HG02938 (cell line): Measurements from ENCODE around the gene SSTR3.
"Not testable (repeated sequence)": the region's sequence is repeated elsewhere in the genome, so short reads cannot be mapped to it uniquely, and the experiment has no call there.

Source experiments
- ATAC-seq: cut with Tn5 transposase; IDR thresholded peaks from one replicate; pipeline ENCODE4 v1.9.1; 2021; ENCODE audit warnings: mild to moderate bottlenecking, moderate library complexity; ENCODE audit not compliant: unreplicated experiment

The SSTR3 gene

GRCh38 chr22:37212174-37212906 is at the start of gene SSTR3:
SSTR3 (minus strand) TSS chr22:37212477; CDS start chr22:37207803, 4,674 bp downstream.
- no peak for ATAC-seq

GRCh38 chr22:37260901-37261336 is 48.6 kb upstream of the SSTR3 start:
- ATAC-seq: no peak

- ATAC-seq: no peak
Measured at GRCh38 chr22:37260155-37260795, 48.0 kb upstream of the SSTR3 start.

GRCh38 chr22:37259540-37260029 is 47.3 kb upstream of the SSTR3 start:
- no peak for ATAC-seq

GRCh38 chr22:37258753-37259401 is 46.6 kb upstream of the SSTR3 start:
- ATAC-seq: no peak

- no peak for ATAC-seq
Measured at GRCh38 chr22:37258005-37258752, 45.9 kb upstream of the SSTR3 start.

GRCh38 chr22:37256075-37256726 is 43.9 kb upstream of the SSTR3 start:
- no peak for ATAC-seq

GRCh38 chr22:37255558-37256006 is 43.3 kb upstream of the SSTR3 start:
- no peak for ATAC-seq

- no peak for ATAC-seq
Measured at GRCh38 chr22:37254867-37255233, 42.6 kb upstream of the SSTR3 start.

GRCh38 chr22:37254209-37254866 is 42.1 kb upstream of the SSTR3 start:
- ATAC-seq: no peak

GRCh38 chr22:37253126-37253660 is 40.9 kb upstream of the SSTR3 start:
- no peak for ATAC-seq

- not testable (repeated sequence) for ATAC-seq
Measured at GRCh38 chr22:37251836-37252235, 39.6 kb upstream of the SSTR3 start.

- ATAC-seq: no peak
Measured at GRCh38 chr22:37249986-37250385, 37.7 kb upstream of the SSTR3 start.

GRCh38 chr22:37248251-37248650 is 36.0 kb upstream of the SSTR3 start:
- no peak for ATAC-seq

GRCh38 chr22:37245740-37246139 is 33.5 kb upstream of the SSTR3 start:
- ATAC-seq: no peak

GRCh38 chr22:37244922-37245722 is 32.8 kb upstream of the SSTR3 start:
- no peak for ATAC-seq

GRCh38 chr22:37244114-37244921 is 32.0 kb upstream of the SSTR3 start, which contains the start of gene RAC2:
RAC2 (minus strand) TSS chr22:37244269; CDS start chr22:37244148, 121 bp downstream.
- ATAC-seq: peak; percentile 34
